DMS 273 (cell line): ENCODE measurements around the gene KLK12.
A peak's percentile ranks its signal among the peaks of the same experiment; 100 is the strongest.

ENCODE experiments used
- DNase-seq: peaks from one replicate; lab custom pipeline; 2025; ENCODE audit not compliant: unreplicated experiment; lab: John Stamatoyannopoulos, UW

KLK12 gene

GRCh38 chr19:51055866-51056265, 21.1 kb upstream of the KLK12 start:
- DNase-seq = no peak

GRCh38 chr19:51047031-51047335, 12.2 kb upstream of the KLK12 start:
- peak; percentile 11 for DNase-seq

GRCh38 chr19:51044327-51044726, 9.5 kb upstream of the KLK12 start:
- DNase-seq = no peak

- no peak for DNase-seq
Measured at GRCh38 chr19:51043497-51043896, 8.7 kb upstream of the KLK12 start.

- DNase-seq = no peak
Measured at GRCh38 chr19:51040151-51040550, 5.3 kb upstream of the KLK12 start.

- no peak for DNase-seq
Measured at GRCh38 chr19:51036519-51036918, 1.7 kb upstream of the KLK12 start.

- no peak for DNase-seq
Measured at GRCh38 chr19:51031880-51032225, 2.9 kb downstream of the KLK12 start.

- DNase-seq = no peak
Measured at GRCh38 chr19:51031220-51031879, 3.5 kb downstream of the KLK12 start.

GRCh38 chr19:51030631-51031030, 4.2 kb downstream of the KLK12 start:
- DNase-seq = no peak

GRCh38 chr19:51029718-51030117, 5.1 kb downstream of the KLK12 start:
- no peak for DNase-seq

GRCh38 chr19:51027873-51028272, 6.9 kb downstream of the KLK12 start:
- no peak for DNase-seq

GRCh38 chr19:51027126-51027806, 7.5 kb downstream of the KLK12 start:
- DNase-seq = no peak

- DNase-seq = no peak
Measured at GRCh38 chr19:51026554-51026831, 8.3 kb downstream of the KLK12 start, which contains the start of gene KLK11. TSS of gene KLK11 (minus strand) at chr19:51026616. CDS start at chr19:51025631, 985 bp downstream.

- no peak for DNase-seq
Measured at GRCh38 chr19:51025809-51026553, 8.8 kb downstream of the KLK12 start.

GRCh38 chr19:51025401-51025800, 9.4 kb downstream of the KLK12 start:
- no peak for DNase-seq

GRCh38 chr19:51024924-51025323, 9.9 kb downstream of the KLK12 start:
- DNase-seq = no peak

- DNase-seq = no peak
Measured at GRCh38 chr19:51023946-51024345, 10.9 kb downstream of the KLK12 start.

- no peak for DNase-seq
Measured at GRCh38 chr19:51022526-51022925, 12.3 kb downstream of the KLK12 start.

GRCh38 chr19:51020988-51021651, 13.7 kb downstream of the KLK12 start:
- DNase-seq = peak; percentile 61

GRCh38 chr19:51019544-51019925, 15.3 kb downstream of the KLK12 start, which contains the start of gene KLK10:
TSS of gene KLK10 (minus strand) at chr19:51019709. CDS start at chr19:51019130, 579 bp downstream.
- no peak for DNase-seq

- peak; percentile 26 for DNase-seq
Measured at GRCh38 chr19:51018745-51019543, 15.9 kb downstream of the KLK12 start.
